K562 (cell line): Measurements from ENCODE around the gene FAM234A.

Source experiments
- CREM ChIP-seq: IDR thresholded peaks from 2 replicates; pipeline ENCODE4 v1.6.1; 2014; ENCODE audit warnings: antibody characterized with exemption, low read depth
- EZH2 ChIP-seq: IDR thresholded peaks from 2 replicates; pipeline ENCODE4 v1.6.1; 2012; ENCODE audit warnings: low read depth, mild to moderate bottlenecking, inconsistent platforms, low read length, borderline replicate concordance
- KAT8 ChIP-seq: fragments of 450-650 bp; IDR thresholded peaks from 2 replicates; pipeline ENCODE4 v1.6.1; 2016; ENCODE audit warnings: low read depth, mild to moderate bottlenecking
- NR2C1 ChIP-seq, 2 experiments: fragments of 450-650 bp; IDR thresholded peaks; 2 replicates each; pipeline ENCODE4 v1.6.1; 2017; ENCODE audit warnings: mild to moderate bottlenecking in 2 of 2, antibody characterized with exemption in 1 of 2, inconsistent platforms in 1 of 2, missing compliant biosample characterization in 1 of 2, missing genetic modification characterization in 1 of 2
- POLR2G ChIP-seq: fragments of 200-400 bp; formaldehyde crosslinking; IDR thresholded peaks from 2 replicates; pipeline ENCODE4 v1.6.1; 2017; ENCODE audit warnings: low read depth, mild to moderate bottlenecking, antibody characterized with exemption, low read length, moderate library complexity
- TF ChIP-seq, protein P1 (sequence below): fragments of 250-450 bp; sonication (Bioruptor Pico); IDR thresholded peaks from 2 replicates; pipeline ENCODE4 v1.4.0; 2020; ENCODE audit warnings: mild to moderate bottlenecking, moderate library complexity
- TF ChIP-seq, protein P2 (sequence below): sonication (generic); formaldehyde crosslinking; IDR thresholded peaks from 2 replicates; pipeline ENCODE4 v1.8.0; 2022; ENCODE audit warnings: mild to moderate bottlenecking, missing genetic modification reagents

DNA sequence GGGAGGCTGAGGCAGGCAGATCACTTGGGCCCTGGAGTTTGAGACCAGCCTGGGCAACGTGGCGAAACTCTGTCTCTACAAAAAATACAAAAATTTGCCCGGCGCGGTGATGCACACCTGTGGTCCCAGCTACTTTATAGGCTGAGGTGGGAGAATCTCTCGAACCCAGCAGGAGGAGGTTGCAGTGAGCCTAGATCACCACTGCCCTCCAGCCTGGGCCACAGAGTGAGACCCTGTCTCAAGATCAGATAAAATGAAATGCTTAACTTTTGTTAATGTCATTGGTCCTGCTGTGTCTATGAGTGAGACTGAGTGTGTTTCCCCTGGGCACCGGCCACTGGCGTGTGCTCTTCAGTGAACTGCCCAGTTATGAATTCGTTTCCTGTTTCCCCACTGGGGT lies 10.5 kb downstream of the FAM234A start:
- TF ChIP-seq NR2C1 (IDR thresholded peaks at IDR 0.05) (no peak), NR2C1 (tag; IDR thresholded peaks at IDR 0.05) (no peak), POLR2G (no peak), KAT8 (no peak), EZH2 (no peak), CREM (no peak)
- TF ChIP-seq, protein P1, sequence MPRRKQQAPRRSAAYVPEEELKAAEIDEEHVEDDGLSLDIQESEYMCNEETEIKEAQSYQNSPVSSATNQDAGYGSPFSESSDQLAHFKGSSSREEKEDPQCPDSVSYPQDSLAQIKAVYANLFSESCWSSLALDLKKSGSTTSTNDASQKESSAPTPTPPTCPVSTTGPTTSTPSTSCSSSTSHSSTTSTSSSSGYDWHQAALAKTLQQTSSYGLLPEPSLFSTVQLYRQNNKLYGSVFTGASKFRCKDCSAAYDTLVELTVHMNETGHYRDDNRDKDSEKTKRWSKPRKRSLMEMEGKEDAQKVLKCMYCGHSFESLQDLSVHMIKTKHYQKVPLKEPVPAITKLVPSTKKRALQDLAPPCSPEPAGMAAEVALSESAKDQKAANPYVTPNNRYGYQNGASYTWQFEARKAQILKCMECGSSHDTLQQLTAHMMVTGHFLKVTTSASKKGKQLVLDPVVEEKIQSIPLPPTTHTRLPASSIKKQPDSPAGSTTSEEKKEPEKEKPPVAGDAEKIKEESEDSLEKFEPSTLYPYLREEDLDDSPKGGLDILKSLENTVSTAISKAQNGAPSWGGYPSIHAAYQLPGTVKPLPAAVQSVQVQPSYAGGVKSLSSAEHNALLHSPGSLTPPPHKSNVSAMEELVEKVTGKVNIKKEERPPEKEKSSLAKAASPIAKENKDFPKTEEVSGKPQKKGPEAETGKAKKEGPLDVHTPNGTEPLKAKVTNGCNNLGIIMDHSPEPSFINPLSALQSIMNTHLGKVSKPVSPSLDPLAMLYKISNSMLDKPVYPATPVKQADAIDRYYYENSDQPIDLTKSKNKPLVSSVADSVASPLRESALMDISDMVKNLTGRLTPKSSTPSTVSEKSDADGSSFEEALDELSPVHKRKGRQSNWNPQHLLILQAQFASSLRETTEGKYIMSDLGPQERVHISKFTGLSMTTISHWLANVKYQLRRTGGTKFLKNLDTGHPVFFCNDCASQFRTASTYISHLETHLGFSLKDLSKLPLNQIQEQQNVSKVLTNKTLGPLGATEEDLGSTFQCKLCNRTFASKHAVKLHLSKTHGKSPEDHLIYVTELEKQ, result no peak
- TF ChIP-seq, protein P2, sequence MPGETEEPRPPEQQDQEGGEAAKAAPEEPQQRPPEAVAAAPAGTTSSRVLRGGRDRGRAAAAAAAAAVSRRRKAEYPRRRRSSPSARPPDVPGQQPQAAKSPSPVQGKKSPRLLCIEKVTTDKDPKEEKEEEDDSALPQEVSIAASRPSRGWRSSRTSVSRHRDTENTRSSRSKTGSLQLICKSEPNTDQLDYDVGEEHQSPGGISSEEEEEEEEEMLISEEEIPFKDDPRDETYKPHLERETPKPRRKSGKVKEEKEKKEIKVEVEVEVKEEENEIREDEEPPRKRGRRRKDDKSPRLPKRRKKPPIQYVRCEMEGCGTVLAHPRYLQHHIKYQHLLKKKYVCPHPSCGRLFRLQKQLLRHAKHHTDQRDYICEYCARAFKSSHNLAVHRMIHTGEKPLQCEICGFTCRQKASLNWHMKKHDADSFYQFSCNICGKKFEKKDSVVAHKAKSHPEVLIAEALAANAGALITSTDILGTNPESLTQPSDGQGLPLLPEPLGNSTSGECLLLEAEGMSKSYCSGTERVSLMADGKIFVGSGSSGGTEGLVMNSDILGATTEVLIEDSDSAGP, result no peak
